ENCODE data around the gene ZSCAN9. TPM values are rescaled to one million over a fixed set of nuclear protein-coding genes. Genes with fewer than 3 reads are reported as not detected.

ZSCAN9 gene
- total and polyA plus RNA-seq, 2 of the 13 experiments (the other 11 are each of a cell fraction or from before 2014, with no cell fraction given): 14.6 to 17.8 TPM

GRCh38 chr6:28225056-28225834, at the start of gene ZSCAN9 (continued):
- TF ChIP-seq, protein P1, sequence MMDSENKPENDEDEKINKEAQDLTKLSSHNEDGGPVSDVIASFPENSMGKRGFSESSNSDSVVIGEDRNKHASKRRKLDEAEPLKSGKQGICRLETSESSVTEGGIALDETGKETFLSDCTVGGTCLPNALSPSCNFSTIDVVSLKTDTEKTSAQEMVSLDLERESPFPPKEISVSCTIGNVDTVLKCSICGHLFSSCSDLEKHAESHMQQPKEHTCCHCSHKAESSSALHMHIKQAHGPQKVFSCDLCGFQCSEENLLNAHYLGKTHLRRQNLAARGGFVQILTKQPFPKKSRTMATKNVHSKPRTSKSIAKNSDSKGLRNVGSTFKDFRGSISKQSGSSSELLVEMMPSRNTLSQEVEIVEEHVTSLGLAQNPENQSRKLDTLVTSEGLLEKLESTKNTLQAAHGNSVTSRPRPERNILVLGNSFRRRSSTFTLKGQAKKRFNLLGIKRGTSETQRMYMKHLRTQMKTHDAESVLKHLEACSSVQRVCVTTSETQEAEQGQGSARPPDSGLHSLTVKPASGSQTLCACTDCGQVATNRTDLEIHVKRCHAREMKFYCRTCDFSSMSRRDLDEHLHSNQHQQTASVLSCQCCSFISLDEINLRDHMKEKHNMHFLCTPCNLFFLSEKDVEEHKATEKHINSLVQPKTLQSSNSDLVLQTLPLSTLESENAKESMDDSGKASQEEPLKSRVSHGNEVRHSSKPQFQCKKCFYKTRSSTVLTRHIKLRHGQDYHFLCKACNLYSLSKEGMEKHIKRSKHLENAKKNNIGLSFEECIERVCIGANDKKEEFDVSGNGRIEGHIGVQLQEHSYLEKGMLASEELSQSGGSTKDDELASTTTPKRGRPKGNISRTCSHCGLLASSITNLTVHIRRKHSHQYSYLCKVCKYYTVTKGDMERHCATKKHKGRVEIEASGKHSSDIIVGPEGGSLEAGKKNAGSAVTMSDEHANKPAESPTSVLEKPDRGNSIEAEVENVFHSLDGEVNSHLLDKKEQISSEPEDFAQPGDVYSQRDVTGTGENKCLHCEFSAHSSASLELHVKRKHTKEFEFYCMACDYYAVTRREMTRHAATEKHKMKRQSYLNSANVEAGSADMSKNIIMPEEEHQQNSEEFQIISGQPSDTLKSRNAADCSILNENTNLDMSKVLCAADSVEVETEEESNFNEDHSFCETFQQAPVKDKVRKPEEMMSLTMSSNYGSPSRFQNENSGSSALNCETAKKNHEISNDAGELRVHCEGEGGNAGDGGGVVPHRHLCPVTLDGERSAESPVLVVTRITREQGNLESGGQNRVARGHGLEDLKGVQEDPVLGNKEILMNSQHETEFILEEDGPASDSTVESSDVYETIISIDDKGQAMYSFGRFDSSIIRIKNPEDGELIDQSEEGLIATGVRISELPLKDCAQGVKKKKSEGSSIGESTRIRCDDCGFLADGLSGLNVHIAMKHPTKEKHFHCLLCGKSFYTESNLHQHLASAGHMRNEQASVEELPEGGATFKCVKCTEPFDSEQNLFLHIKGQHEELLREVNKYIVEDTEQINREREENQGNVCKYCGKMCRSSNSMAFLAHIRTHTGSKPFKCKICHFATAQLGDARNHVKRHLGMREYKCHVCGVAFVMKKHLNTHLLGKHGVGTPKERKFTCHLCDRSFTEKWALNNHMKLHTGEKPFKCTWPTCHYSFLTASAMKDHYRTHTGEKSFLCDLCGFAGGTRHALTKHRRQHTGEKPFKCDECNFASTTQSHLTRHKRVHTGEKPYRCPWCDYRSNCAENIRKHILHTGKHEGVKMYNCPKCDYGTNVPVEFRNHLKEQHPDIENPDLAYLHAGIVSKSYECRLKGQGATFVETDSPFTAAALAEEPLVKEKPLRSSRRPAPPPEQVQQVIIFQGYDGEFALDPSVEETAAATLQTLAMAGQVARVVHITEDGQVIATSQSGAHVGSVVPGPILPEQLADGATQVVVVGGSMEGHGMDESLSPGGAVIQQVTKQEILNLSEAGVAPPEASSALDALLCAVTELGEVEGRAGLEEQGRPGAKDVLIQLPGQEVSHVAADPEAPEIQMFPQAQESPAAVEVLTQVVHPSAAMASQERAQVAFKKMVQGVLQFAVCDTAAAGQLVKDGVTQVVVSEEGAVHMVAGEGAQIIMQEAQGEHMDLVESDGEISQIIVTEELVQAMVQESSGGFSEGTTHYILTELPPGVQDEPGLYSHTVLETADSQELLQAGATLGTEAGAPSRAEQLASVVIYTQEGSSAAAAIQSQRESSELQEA (CRISPR knock-in tag; IDR thresholded peaks at IDR 0.05; ENCODE audit: not compliant biosample characterization): no peak
- peak; percentile 92 for TF ChIP-seq ARID4A (CRISPR knock-in tag; IDR thresholded peaks at IDR 0.05; ENCODE audit: borderline replicate concordance)
- TF ChIP-seq, protein P2, sequence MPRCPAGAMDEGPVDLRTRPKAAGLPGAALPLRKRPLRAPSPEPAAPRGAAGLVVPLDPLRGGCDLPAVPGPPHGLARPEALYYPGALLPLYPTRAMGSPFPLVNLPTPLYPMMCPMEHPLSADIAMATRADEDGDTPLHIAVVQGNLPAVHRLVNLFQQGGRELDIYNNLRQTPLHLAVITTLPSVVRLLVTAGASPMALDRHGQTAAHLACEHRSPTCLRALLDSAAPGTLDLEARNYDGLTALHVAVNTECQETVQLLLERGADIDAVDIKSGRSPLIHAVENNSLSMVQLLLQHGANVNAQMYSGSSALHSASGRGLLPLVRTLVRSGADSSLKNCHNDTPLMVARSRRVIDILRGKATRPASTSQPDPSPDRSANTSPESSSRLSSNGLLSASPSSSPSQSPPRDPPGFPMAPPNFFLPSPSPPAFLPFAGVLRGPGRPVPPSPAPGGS (CRISPR knock-in tag; IDR thresholded peaks at IDR 0.05): peak; percentile 71; the same call in 1 of the 2 replicates
- TF ChIP-seq ZNF33B (CRISPR knock-in tag; IDR thresholded peaks at IDR 0.05): peak; percentile 31; the same call in 1 of the 2 replicates
- TF ChIP-seq SOX5 (CRISPR knock-in tag; IDR thresholded peaks at IDR 0.05; ENCODE audit: borderline replicate concordance): peak; percentile 82
- TF ChIP-seq CHD4 (IDR thresholded peaks at IDR 0.05; ENCODE audit: borderline replicate concordance, low read length): no peak
- TF ChIP-seq REPIN1 (CRISPR knock-in tag; IDR thresholded peaks at IDR 0.05; ENCODE audit: borderline replicate concordance, low read depth): peak; percentile 96
- no peak for TF ChIP-seq ZNF672 (CRISPR knock-in tag; IDR thresholded peaks at IDR 0.05)
- peak in 1 of 2 experiments; percentile 89; a peak in 2 of 4 replicates for TF ChIP-seq KLF16 (CRISPR knock-in tag; IDR thresholded peaks at IDR 0.05)
- peak; percentile 88; the same call in 1 of the 2 replicates for TF ChIP-seq NFKB2 (CRISPR knock-in tag; IDR thresholded peaks at IDR 0.05; ENCODE audit: borderline replicate concordance)
